K562 (cell line): ENCODE measurements around the gene SETD5. TPM values are rescaled to one million over a fixed set of nuclear protein-coding genes. Genes with fewer than 3 reads are reported as not detected.

Experiments
- BRD4 ChIP-seq: fragments of 200-600 bp; sonication (generic); IDR thresholded peaks from 2 replicates; pipeline ENCODE4 v1.6.1; 2017; ENCODE audit warnings: inconsistent platforms
- CBX3 ChIP-seq, 2 experiments: IDR thresholded peaks; 1 replicate in 1 of 2; 2 replicates in 1 of 2; pipeline ENCODE4 v1.6.1; 2012; ENCODE audit warnings: inconsistent platforms in 2 of 2, low read length in 2 of 2, borderline replicate concordance in 1 of 2, control low read depth in 1 of 2
- DPF2 ChIP-seq: fragments of 450-650 bp; IDR thresholded peaks from 2 replicates; pipeline ENCODE4 v1.6.1; 2016
- ETV1 ChIP-seq: fragments of 450-650 bp; conservative IDR thresholded peaks from 2 replicates; pipeline ENCODE4 v1.6.1; 2016; ENCODE audit warnings: missing genetic modification characterization, control low read depth, low read depth, missing compliant biosample characterization
- FOXA1 ChIP-seq: fragments of 450-650 bp; IDR thresholded peaks from 2 replicates; pipeline ENCODE4 v1.6.1; 2016; ENCODE audit warnings: mild to moderate bottlenecking, borderline replicate concordance
- GATAD2A ChIP-seq: fragments of 450-650 bp; IDR thresholded peaks from 2 replicates; pipeline ENCODE4 v1.6.1; 2017
- HDAC1 ChIP-seq, 2 experiments: fragments of 450-650 bp; IDR thresholded peaks; 2 replicates each; pipeline ENCODE4 v1.6.1; 2016 to 2017; ENCODE audit warnings: inconsistent platforms in 1 of 2, mild to moderate bottlenecking in 1 of 2, moderate library complexity in 1 of 2
- JUNB ChIP-seq: fragments of 450-650 bp; formaldehyde crosslinking; conservative IDR thresholded peaks from 2 replicates; pipeline ENCODE4 v1.4.0; 2020; ENCODE audit warnings: mild to moderate bottlenecking
- MAFK ChIP-seq: IDR thresholded peaks from 2 replicates; pipeline ENCODE4 v1.6.1; 2011; ENCODE audit warnings: low read length, improper control_type of control experiment
- MTF1 ChIP-seq: fragments of 250-450 bp; sonication (Bioruptor Pico); IDR thresholded peaks from 2 replicates; pipeline ENCODE4 v1.9.0; 2021; ENCODE audit warnings: moderate library complexity, mild to moderate bottlenecking, inconsistent platforms, borderline replicate concordance
- NBN ChIP-seq: fragments of 450-650 bp; IDR thresholded peaks from 2 replicates; pipeline ENCODE4 v1.6.1; 2016; ENCODE audit warnings: low read depth, mild to moderate bottlenecking
- NR4A1 ChIP-seq, 2 experiments: fragments of 250-450 bp in 1 of 2; fragments of 450-650 bp in 1 of 2; sonication (Bioruptor Pico) in 1 of 2; IDR thresholded peaks; 2 replicates each; pipeline versions ENCODE4 v1.4.0 to v1.6.1; 2016 to 2020; ENCODE audit warnings: mild to moderate bottlenecking in 2 of 2, missing compliant biosample characterization in 1 of 2, missing genetic modification characterization in 1 of 2, moderate library complexity in 1 of 2
- TAF7 ChIP-seq: fragments of 450-650 bp; IDR thresholded peaks from 2 replicates; pipeline ENCODE4 v1.6.1; 2016; ENCODE audit warnings: missing genetic modification characterization, missing compliant biosample characterization
- TBP ChIP-seq: optimal IDR thresholded peaks from 2 replicates; pipeline ENCODE3; 2011; ENCODE audit warnings: low read depth, low read length, improper control_type of control experiment
- TCFL5 ChIP-seq: fragments of 250-450 bp; sonication (Bioruptor Pico); conservative IDR thresholded peaks from 2 replicates; pipeline ENCODE4 v1.6.1; 2021; ENCODE audit warnings: mild to moderate bottlenecking, moderate library complexity, matching md5 sums
- TRIM24 ChIP-seq, 2 experiments: fragments of 450-650 bp; IDR thresholded peaks; 2 replicates each; pipeline ENCODE4 v1.6.1; 2016
- ZBTB17 ChIP-seq: fragments of 450-650 bp; formaldehyde crosslinking; IDR thresholded peaks from 2 replicates; pipeline ENCODE4 v1.4.0; 2020; ENCODE audit warnings: mild to moderate bottlenecking
- ZEB2 ChIP-seq: fragments of 450-650 bp; IDR thresholded peaks from 2 replicates; pipeline ENCODE4 v1.6.1; 2016
- ZFP30 ChIP-seq: fragments of 250-450 bp; sonication (Bioruptor Pico); IDR thresholded peaks from 2 replicates; pipeline ENCODE4 v1.8.0; 2022; ENCODE audit warnings: moderate library complexity, mild to moderate bottlenecking, inconsistent platforms, borderline replicate concordance
- ZNF354B ChIP-seq: fragments of 250-450 bp; sonication (Bioruptor Pico); IDR thresholded peaks from 2 replicates; pipeline ENCODE4 v1.4.0; 2020
- polyA plus RNA-seq, 8 experiments: library from polyadenylated mRNA; depleted of rRNA in 4 of 8; stranded (reverse) in 5 of 8; unstranded in 3 of 8; fragments of >200 nt; fragmentation: Nextera tagmentation in 2 of 8; fragmentation: Illumina TruSeq in 1 of 8; extraction: Ambion mirVana in 2 of 8; extraction: Trizol in 1 of 8; gene quantifications; 2 replicates each; pipeline versions ENCODE4 v1.2.1 to v1.2.3, GENCODE V29; 2011 to 2014; ENCODE audit warnings: inconsistent platforms in 1 of 8, missing spikeins in 1 of 8
- total RNA-seq, 7 experiments: library from RNA; depleted of rRNA in 6 of 7; stranded (reverse); fragments of >200 nt in 6 of 7; fragmentation: Illumina TruSeq in 2 of 7; extraction: Trizol in 2 of 7; gene quantifications; 2 replicates each; pipeline versions ENCODE4 v1.2.1 to v1.2.3, GENCODE V29; 2011 to 2021; ENCODE audit warnings: low replicate concordance in 1 of 7
- TF ChIP-seq, protein P1 (sequence below): sonication (generic); formaldehyde crosslinking; IDR thresholded peaks from 2 replicates; pipeline ENCODE4 v1.8.1; 2023; ENCODE audit warnings: mild to moderate bottlenecking, missing genetic modification reagents
- TF ChIP-seq, protein P2 (sequence below): fragments of 450-650 bp; conservative IDR thresholded peaks from 2 replicates; pipeline ENCODE4 v1.6.1; 2016; ENCODE audit warnings: missing genetic modification characterization, low read depth, mild to moderate bottlenecking, control low read depth, missing compliant biosample characterization
- TF ChIP-seq, protein P3 (sequence below): fragments of 450-650 bp; IDR thresholded peaks from 2 replicates; pipeline ENCODE4 v1.6.1; 2017; ENCODE audit warnings: antibody characterized with exemption, mild to moderate bottlenecking

SETD5 gene
- total and polyA plus RNA-seq, 9 of the 15 experiments (the other 6 are each of a cell fraction or from before 2014, with no cell fraction given) = 20.8 to 135 (median 87.2) TPM

- TF ChIP-seq NBN (peak; percentile 97; the same call in 1 of the 2 replicates), TAF7 (tag) (peak; percentile 66; the same call in 1 of the 2 replicates), HDAC1 (IDR thresholded peaks at IDR 0.05) (peak in 1 of 2 experiments; percentile 83; a peak in 2 of 4 replicates), MAFK (0 out of 2 replicates have a peak, but pooled peaks have one; percentile 22), CBX3 (IDR thresholded peaks at IDR 0.05; ENCODE audit: borderline replicate concordance in 1 of 2, low read length in 2 of 2) (peak in 1 of 2 experiments; percentile 32; a peak in 1 of 3 replicates), NR4A1 (CRISPR knock-in tag; IDR thresholded peaks at IDR 0.05) (no peak), NR4A1 (tag; IDR thresholded peaks at IDR 0.05) (peak; percentile 96), GATAD2A (0 out of 2 replicates have a peak, but pooled peaks have one; percentile 31), BRD4 (peak; percentile 84; the same call in 1 of the 2 replicates), JUNB (CRISPR knock-in tag) (peak; percentile 73; the same call in 1 of the 2 replicates), ZFP30 (CRISPR knock-in tag) (no peak), ETV1 (tag) (peak; percentile 47; the same call in 1 of the 2 replicates), MTF1 (CRISPR knock-in tag) (no peak), ZBTB17 (CRISPR knock-in tag) (peak; percentile 34; the same call in 1 of the 2 replicates), FOXA1 (no peak), DPF2 (peak; percentile 88), ZNF354B (peak; percentile 2; the same call in 1 of the 2 replicates), TBP (peak; percentile 22), TCFL5 (CRISPR knock-in tag) (0 out of 2 replicates have a peak, but pooled peaks have one; percentile 51), TRIM24 (IDR thresholded peaks at IDR 0.05) (peak; percentile 81 to 88), ZEB2 (peak; percentile 88)
- TF ChIP-seq, protein P1, sequence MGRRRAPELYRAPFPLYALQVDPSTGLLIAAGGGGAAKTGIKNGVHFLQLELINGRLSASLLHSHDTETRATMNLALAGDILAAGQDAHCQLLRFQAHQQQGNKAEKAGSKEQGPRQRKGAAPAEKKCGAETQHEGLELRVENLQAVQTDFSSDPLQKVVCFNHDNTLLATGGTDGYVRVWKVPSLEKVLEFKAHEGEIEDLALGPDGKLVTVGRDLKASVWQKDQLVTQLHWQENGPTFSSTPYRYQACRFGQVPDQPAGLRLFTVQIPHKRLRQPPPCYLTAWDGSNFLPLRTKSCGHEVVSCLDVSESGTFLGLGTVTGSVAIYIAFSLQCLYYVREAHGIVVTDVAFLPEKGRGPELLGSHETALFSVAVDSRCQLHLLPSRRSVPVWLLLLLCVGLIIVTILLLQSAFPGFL = no peak
- TF ChIP-seq, protein P2, sequence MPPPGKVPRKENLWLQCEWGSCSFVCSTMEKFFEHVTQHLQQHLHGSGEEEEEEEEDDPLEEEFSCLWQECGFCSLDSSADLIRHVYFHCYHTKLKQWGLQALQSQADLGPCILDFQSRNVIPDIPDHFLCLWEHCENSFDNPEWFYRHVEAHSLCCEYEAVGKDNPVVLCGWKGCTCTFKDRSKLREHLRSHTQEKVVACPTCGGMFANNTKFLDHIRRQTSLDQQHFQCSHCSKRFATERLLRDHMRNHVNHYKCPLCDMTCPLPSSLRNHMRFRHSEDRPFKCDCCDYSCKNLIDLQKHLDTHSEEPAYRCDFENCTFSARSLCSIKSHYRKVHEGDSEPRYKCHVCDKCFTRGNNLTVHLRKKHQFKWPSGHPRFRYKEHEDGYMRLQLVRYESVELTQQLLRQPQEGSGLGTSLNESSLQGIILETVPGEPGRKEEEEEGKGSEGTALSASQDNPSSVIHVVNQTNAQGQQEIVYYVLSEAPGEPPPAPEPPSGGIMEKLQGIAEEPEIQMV (tag) = peak; percentile 51; the same call in 1 of the 2 replicates
- TF ChIP-seq, protein P3, sequence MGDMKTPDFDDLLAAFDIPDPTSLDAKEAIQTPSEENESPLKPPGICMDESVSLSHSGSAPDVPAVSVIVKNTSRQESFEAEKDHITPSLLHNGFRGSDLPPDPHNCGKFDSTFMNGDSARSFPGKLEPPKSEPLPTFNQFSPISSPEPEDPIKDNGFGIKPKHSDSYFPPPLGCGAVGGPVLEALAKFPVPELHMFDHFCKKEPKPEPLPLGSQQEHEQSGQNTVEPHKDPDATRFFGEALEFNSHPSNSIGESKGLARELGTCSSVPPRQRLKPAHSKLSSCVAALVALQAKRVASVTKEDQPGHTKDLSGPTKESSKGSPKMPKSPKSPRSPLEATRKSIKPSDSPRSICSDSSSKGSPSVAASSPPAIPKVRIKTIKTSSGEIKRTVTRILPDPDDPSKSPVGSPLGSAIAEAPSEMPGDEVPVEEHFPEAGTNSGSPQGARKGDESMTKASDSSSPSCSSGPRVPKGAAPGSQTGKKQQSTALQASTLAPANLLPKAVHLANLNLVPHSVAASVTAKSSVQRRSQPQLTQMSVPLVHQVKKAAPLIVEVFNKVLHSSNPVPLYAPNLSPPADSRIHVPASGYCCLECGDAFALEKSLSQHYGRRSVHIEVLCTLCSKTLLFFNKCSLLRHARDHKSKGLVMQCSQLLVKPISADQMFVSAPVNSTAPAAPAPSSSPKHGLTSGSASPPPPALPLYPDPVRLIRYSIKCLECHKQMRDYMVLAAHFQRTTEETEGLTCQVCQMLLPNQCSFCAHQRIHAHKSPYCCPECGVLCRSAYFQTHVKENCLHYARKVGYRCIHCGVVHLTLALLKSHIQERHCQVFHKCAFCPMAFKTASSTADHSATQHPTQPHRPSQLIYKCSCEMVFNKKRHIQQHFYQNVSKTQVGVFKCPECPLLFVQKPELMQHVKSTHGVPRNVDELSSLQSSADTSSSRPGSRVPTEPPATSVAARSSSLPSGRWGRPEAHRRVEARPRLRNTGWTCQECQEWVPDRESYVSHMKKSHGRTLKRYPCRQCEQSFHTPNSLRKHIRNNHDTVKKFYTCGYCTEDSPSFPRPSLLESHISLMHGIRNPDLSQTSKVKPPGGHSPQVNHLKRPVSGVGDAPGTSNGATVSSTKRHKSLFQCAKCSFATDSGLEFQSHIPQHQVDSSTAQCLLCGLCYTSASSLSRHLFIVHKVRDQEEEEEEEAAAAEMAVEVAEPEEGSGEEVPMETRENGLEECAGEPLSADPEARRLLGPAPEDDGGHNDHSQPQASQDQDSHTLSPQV = peak; percentile 94
Measured at GRCh38 chr3:9422712-9423424, 25.5 kb downstream of the SETD5 start (continued).
